Measurements from ENCODE around the gene SAGE1.
"Not testable (repeated sequence)": the region's sequence is repeated elsewhere in the genome, so short reads cannot be mapped to it uniquely, and the experiment has no call there.

DNA sequence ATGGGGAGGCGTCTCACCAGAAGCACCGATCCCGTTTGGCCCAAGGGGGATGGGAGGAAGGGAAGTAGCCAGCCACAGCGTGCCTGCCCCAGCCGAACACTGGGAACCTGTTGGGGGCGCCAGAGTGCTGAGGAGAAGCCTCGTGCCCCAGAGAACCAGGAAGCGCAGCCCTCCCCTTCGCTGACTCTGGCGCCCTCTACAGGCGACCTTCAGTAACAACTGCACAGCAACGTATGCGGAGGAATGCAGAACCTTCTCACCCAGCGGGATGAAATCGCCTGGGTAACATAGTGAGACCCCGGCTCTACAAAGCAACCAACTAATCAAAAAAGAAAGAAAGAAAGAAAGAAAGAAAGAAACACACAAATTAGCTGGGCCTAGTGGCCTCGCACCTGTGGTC lies 21.8 kb upstream of the SAGE1 start, which contains the start of gene CT45A9:
- TF ChIP-seq, protein P1, sequence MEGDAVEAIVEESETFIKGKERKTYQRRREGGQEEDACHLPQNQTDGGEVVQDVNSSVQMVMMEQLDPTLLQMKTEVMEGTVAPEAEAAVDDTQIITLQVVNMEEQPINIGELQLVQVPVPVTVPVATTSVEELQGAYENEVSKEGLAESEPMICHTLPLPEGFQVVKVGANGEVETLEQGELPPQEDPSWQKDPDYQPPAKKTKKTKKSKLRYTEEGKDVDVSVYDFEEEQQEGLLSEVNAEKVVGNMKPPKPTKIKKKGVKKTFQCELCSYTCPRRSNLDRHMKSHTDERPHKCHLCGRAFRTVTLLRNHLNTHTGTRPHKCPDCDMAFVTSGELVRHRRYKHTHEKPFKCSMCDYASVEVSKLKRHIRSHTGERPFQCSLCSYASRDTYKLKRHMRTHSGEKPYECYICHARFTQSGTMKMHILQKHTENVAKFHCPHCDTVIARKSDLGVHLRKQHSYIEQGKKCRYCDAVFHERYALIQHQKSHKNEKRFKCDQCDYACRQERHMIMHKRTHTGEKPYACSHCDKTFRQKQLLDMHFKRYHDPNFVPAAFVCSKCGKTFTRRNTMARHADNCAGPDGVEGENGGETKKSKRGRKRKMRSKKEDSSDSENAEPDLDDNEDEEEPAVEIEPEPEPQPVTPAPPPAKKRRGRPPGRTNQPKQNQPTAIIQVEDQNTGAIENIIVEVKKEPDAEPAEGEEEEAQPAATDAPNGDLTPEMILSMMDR (IDR thresholded peaks at IDR 0.05), result not testable (repeated sequence)
- TF ChIP-seq POLR2A (IDR thresholded peaks at IDR 0.05), result not testable (repeated sequence)

All from thyroid gland (tissue), 4 donors.